Activated gamma-delta T cell (primary cell): ENCODE data around the gene DNAJC27.

Experiments used
- DNase-seq: peaks from one replicate; lab custom pipeline; 2025; lab: John Stamatoyannopoulos, UW

DNAJC27 gene

DNA sequence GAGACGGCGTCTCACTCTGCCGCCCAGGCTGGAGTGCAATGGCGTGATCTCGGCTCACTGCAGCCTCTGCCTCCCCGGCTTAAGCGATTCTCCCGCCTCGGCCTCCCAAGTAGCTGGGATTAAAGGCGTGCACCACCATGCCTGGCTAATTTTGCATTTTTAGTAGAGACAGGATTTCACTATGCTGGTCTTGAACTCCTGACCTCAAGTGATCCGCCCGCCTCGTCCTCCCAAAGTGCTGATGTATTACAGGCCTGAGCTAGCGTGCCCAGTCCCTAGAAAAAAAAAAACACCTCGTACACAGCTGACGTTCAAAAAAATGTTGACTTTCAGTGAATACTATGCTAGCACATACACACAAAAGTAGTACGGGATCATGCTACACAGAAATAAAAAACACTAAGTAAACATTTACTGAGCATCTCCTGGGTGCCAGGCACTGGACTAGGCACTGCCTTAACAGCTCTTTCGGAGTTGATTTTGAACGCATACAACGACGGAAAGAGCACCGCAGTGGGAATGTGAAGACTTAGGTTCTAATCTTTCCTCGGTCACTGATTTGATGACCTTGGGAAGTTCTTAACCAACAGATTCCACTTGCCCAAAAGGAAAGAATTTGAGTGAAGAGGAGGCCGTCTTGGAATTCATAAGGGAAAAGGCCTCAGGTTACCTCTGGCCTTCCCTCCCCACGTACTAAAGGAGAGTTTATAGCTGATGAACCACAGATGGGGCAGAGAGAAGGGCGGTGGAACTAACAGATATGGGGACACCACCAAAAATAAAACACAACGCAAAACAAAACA is 1.1 kb downstream of the DNAJC27 start:
- DNase-seq, result no peak

- no peak for DNase-seq
Observed at GRCh38 chr2:24969784-24970183, 2.0 kb downstream of the DNAJC27 start.

GRCh38 chr2:24961903-24962302 is 9.9 kb downstream of the DNAJC27 start:
- no peak for DNase-seq

GRCh38 chr2:24959761-24960160 is 12.0 kb downstream of the DNAJC27 start:
- DNase-seq, result no peak

GRCh38 chr2:24958411-24958935 is 13.3 kb downstream of the DNAJC27 start:
- no peak for DNase-seq

GRCh38 chr2:24957976-24958375 is 13.8 kb downstream of the DNAJC27 start:
- DNase-seq, result no peak

DNA sequence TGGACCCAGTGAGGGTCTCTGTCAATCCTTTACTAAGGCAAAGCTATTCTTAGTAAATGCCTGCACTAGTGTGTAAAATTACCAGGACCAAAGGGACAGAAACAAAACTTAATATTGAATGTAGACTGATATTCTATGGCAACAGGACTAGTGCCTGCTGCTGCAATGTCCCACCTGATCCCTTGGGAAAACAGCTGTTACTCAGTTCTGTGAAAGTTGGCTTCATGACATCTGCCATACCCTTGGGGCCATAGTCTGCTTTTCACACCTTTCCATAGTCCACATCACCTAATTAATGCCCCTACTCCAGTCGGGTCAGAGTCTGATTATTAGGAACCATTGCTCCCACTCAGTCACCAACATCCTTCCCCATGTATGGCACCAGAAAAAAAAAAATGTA is 14.5 kb downstream of the DNAJC27 start:
- DNase-seq, result no peak

DNA sequence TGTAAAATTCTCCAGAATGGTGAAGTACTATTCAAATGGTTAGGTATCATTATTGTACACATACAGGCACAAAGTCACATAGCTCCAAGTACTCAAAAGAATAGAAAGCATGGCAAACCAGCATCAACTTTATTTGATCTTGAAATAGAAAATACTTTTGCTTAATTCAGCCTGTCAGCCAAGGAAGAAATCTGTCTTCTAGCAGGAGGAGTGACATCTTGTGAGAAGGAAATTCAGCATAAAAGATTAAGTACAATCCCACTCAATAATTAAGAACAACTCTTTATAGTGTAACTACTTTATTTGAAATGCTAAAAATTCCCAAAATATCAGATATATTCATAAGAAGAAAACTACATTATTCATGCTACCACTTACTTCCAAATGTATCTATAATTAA is 15.8 kb downstream of the DNAJC27 start:
- DNase-seq, result no peak

DNA sequence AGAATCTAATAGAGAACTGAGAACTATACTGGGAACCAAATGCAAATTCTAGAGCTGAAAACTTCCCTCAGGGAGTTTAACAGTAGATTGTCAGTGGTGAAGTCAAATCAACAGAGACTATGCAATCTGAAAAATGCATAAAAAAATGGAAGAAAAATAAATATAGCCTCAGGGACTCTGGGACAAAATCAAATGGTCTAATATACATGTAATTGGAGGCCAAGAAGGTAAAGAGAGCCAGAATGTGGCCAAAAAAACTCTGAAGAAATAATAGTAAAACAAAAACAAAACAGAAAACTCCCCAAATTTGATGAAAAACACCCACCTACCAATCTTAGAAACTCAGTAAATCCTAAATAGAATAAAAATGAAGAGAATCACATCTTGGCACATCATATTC is 16.5 kb downstream of the DNAJC27 start:
- DNase-seq, result no peak

DNA sequence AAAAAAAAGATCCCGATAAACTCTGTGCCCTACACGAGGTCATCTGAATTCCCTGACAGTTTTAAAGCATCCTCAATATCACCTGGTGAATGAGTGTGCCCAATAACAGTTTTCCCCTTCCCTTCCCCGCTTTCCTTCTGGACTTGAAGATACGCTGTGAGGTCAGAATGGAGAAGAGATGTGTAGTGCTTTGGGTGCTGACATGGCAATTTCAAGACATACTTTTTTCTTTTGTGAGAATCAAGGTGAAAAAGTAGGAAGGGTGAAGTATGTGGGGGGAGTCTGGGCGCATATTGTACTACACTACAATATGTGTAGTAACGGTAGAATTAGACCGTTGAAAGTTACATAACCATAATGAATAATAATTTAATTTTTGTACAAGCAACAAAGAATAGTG is 21.7 kb downstream of the DNAJC27 start:
- no peak for DNase-seq

- DNase-seq, result no peak
Observed at GRCh38 chr2:24948506-24948905, 23.2 kb downstream of the DNAJC27 start.

DNA sequence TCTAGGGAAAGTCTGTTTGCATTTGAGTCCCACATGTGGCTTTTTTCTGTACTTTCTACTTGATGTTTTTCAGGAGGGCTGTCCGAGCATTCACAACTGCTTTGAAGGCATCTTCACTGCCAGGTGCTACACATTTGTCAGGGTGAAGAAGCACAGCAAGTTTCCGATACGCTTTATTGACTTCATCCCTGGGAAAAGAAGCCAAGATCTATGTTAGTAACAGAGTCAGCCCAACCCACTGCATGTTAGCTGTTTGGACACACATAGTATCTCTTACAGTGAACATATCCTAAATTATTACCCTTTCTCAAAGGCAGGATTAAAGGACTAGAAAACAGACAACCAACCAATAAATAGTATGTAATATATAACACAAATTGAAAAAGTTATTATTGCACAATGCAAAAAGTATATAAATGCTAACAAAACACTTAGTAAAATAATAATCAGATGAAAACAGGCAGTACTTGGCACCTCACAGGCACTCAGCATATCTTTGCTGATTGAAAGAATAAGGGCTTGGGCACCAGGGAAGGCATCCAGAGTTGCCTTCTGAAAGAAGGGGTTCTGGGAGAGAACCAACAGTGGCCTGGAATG is 24.1 kb downstream of the DNAJC27 start:
- no peak for DNase-seq

DNA sequence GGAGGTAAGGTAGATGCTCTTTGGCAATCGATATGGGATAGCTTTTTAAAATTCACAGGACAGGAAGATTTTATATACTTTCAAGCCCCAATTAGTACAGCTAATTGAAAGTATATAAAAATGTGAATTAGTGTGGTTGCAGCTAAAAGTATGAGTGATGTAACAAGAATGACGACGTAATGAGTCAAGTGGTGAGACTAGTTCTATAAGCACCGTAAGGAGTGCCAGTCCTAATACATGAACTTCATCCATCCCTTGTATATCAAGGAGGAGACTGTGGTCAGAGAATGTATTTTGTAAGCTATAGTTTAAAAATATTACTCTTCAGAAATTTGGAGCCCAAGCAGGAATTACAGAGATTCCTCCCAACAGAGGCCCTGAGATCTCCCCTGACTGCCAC is 25.8 kb downstream of the DNAJC27 start:
- DNase-seq, result no peak

- DNase-seq, result no peak
Observed at GRCh38 chr2:24943427-24944053, 28.2 kb downstream of the DNAJC27 start.

GRCh38 chr2:24939353-24939752 is 32.4 kb downstream of the DNAJC27 start:
- no peak for DNase-seq

- DNase-seq, result no peak
Observed at GRCh38 chr2:24937236-24937635, 34.5 kb downstream of the DNAJC27 start.

DNA sequence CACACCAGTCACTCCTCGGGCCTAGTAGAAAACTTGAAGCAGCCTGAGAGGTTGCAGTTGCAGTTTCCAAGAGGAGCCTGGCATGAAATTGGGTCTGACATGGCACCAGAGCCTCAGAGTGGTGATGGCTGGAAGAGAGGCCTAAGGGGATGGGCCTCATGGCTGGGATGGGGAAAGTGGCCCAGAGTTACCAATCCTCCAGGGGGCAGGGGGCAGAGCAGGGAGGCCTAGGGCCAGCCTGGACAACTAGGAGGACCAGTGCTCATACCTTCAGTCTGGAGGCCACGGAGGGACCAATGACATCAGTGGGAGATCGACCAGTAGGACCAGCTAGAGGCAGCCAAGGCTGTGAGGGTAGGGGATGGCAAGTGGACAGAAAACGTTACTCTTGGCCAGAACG is 36.6 kb downstream of the DNAJC27 start:
- DNase-seq, result no peak

DNA sequence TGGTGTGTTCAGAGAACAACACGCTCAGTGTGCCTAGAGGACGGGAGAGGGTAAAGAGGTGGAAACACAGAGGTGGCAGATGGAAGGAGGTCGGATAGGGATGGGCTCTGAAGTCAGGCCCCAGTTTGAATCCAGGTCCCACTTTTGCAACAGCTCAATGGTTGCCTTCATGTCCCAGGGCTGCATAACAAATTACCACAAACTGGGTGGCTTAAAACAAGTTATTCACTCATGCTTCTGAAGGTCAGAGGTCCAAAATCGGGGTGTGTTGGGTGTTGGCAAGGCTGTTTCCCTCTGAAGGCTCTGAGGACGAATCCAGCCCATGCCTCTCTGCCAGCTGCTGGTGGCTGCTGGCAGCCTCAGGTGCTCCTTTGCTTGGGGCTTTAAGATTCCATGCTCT is 39.0 kb downstream of the DNAJC27 start:
- no peak for DNase-seq

DNA sequence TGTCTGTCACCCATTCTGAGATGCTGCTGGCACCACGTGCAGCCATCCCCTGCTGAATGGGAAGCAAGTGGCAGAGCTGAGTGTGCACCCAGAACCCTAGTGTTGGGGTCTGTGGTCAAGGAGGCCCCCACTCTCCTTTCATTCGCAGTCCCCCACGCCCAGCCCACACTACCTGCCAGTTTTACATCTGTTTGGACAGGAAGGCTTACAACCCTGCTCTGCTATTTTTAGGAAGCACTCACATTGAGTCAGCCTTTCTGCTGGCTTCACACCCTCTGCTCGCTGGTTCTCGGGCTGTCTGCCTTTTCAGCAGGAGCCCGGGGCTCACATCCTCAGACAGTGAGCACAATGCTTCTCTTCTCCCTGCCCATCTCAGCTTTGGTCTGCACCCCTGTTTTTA is 41.0 kb downstream of the DNAJC27 start:
- DNase-seq, result no peak

DNA sequence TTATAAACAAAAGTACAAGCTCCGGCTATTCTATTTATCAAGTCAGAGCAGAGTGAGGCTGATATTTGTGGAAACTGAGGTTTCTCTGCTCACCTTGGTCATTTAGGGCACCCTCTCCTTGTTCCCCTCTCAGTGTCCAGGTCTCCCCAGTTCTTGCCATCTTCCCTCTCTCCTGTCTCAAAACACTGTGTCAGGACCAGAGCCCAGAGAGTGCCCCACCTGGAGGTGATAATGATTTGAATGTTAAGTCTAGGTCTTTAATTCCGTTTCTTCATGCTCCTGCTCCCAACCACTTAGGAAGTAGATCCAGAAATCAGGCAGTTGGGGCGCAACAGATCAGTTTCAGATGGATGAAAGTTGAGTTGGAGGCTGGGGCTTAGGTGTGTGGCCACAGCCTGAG is 42.5 kb downstream of the DNAJC27 start:
- DNase-seq, result no peak

- no peak for DNase-seq
Observed at GRCh38 chr2:24928036-24928435, 43.7 kb downstream of the DNAJC27 start.

DNA sequence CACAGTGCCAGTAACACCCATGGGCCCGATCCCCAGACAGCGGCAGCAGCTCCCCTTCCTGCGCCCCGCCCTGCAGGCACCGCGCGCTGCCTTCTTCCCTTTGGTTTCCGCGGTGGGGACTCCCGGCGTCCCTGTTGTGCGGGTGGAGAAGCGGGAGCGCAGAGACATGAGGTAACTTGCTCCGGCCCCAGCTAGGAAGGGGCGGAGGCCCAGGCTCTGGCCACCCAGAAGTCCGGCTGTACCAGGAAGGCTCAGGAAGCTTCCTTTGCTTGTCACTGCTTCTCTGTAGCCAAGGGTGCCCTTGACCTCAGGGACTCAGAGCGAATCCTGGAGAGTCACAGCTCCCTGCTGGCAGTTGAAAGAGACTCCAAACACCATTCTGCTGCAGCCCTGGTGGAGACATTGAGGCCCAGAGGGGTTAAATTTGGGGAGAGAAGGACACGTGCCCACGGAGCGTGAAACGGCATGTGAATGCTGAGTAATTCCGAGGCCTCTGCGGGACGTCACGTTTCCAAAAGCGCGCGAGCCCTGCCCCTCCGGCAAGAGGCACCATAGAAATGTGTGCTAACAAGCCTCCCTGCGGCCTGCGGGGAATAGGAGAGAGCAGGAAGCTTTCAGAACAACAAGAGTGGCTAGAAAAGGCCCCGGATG is 45.0 kb downstream of the DNAJC27 start:
- DNase-seq, result no peak

GRCh38 chr2:24926220-24926601 is 45.5 kb downstream of the DNAJC27 start:
- no peak for DNase-seq
